HG02938 (cell line): ENCODE measurements around the gene NAA38.
"Not testable (repeated sequence)": the region's sequence is repeated elsewhere in the genome, so short reads cannot be mapped to it uniquely, and the experiment has no call there.

Experiments used
- ATAC-seq: cut with Tn5 transposase; IDR thresholded peaks from one replicate; pipeline ENCODE4 v1.9.1; 2021; ENCODE audit warnings: mild to moderate bottlenecking, moderate library complexity; ENCODE audit not compliant: unreplicated experiment

NAA38 gene

DNA sequence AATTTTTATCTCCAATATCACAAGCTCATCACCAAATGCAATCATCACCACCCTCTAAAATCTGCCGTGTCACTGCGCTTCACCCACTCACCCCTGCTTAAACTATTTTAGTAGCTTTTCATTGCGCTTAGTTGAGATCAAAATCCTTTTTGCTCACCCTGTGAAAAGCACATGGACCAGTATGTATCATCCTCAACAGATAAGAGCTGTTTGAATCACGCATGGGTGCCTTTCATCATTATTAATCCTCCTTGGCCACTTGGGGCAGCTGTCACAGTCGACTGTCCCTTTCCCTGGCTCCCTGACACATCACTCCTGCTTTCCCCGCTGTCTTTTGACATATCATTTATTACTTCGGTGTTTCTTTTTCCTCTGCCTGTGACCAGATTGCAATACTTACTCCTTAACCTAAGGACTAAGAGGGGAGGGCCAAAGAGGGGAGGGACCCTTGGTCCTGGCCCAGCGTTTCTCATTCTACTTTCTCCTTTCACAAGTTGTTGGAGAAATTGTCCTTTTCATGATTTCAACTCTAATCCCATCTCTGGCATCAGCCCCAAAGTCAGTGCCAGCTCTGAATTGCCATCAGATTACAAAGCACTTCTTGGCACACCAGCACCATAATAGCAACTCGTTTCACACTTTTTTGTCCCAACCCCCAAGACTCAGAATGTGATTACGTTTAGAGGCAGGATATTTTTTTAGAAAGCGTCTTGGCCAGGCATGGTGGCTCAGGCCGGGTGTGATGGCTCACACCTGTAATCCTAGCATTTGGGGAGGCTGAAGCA, 32.0 kb downstream of the NAA38 start:
- no peak for ATAC-seq

GRCh38 chr17:7824021-7824924, 33.1 kb downstream of the NAA38 start:
- ATAC-seq: no peak

GRCh38 chr17:7823581-7824001, 33.8 kb downstream of the NAA38 start:
- no peak for ATAC-seq

GRCh38 chr17:7822126-7822525, 35.2 kb downstream of the NAA38 start:
- ATAC-seq: no peak

- no peak for ATAC-seq
Measured at GRCh38 chr17:7820231-7820630, 37.1 kb downstream of the NAA38 start.

DNA sequence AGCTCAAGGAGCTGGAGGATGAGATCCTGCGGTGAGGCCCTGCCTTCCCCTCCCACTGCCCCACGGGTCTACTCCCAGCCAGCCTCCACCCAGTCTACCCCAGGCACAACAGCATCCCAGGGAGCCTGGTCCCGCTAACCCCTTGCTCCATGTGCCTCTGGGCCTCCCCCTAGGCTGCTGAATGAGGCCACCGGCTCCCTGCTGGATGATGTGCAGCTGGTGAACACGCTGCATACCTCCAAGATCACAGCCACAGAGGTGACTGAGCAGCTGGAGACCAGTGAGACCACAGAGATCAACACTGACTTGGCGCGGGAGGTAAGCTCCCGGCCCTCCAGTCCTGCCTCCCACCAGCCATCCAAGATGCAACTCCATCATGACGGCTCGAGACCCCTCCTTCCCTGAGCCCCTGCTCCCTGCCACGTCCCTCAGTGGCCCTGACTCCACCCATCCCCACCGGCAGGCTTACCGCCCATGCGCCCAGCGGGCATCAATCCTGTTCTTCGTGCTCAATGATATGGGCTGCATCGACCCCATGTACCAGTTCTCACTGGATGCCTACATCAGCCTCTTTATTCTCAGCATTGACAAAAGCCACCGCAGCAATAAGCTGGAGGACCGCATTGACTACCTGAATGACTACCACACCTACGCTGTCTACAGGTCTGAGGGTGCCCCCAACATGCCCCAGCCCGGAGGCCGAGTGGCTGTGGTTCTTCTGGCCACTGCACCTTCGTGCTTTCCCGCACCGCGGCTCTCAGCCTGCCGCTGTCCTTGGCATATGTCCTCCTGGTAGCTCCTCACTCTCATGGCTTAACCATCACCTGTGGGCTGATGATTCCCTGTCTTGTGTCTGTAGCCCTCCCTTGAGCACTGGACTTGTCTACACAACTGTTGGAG, 38.4 kb downstream of the NAA38 start:
- ATAC-seq: no peak

- ATAC-seq: no peak
Measured at GRCh38 chr17:7818026-7818425, 39.3 kb downstream of the NAA38 start.

- ATAC-seq: no peak
Measured at GRCh38 chr17:7817643-7817964, 39.8 kb downstream of the NAA38 start.

DNA sequence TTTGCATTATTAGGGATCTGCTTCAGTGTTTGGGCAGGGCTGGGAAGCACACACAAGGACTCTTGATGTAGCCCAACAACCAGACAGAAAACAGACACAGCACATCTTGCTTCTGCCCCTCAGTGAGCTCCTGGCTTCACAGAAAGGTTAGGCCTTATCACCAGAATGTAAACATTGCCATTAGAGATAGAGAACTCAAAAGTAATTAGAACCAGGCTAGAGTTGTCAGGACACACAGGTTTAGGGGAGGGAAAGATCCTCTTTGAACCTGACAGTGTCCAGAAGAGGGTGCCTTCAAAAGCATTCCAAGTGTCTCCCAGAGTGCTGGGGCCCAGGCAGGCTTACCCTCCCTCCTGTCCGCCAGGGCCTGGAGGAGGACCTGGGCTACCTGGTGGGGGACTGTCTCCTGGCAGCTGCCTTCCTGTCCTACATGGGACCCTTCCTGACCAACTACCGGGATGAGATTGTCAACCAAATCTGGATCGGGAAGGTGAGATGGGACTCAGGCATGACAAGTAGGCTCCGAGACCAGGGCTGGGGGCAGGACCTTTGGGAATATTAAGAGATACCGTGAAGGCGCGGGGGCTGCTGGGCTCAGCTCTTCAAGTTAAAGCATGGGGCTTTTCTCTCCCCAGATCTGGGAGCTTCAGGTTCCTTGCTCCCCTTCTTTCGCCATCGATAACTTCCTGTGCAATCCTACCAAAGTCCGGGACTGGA, 40.3 kb downstream of the NAA38 start:
- ATAC-seq: no peak

GRCh38 chr17:7814969-7815368, 42.4 kb downstream of the NAA38 start:
- ATAC-seq: no peak

DNA sequence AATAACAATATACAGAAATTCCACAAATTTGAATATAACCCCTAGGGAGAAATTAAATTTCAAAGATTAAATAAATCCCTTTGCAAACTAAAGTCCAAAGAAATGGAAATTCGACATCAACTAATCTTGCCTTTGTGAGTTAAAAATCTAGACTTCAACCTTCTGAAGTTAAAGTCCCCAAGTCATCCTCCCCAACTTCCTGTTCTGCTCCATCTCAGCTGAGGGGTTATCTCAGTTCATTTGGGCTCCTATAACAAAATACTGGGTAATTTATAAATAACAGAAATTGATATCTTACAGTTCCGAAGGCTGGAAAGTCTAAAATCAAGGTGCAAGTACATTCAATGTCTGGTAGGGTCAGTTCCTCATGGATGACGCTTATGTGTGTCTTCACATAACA, 46.1 kb downstream of the NAA38 start:
- ATAC-seq: no peak

DNA sequence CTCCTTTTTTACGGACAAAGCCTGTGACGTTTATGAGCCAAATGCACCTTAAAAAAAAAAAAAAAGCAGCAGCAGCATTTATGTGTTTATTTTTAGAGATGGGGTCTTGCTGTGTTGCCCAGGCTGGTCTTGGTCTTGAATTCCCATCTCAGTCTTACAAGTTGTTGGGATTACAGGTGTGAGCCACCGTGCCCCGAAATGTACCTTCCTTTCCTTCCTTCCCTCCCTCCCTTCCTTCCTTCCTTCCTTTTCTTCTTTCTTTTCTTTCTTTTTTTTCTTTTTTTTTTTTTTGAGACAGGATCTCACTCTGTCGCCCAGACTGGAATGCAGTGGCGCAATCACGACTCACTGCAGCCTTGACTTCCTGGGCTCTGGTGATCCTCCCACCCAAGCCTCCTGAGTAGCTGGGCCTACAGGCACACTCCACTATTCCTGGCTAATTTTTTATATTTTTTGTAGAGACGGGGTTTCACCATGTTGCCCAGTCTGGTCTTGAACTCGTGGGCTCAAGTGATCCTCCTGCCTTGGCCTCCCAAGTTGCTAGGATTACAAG, 47.5 kb downstream of the NAA38 start:
- not testable (repeated sequence) for ATAC-seq

DNA sequence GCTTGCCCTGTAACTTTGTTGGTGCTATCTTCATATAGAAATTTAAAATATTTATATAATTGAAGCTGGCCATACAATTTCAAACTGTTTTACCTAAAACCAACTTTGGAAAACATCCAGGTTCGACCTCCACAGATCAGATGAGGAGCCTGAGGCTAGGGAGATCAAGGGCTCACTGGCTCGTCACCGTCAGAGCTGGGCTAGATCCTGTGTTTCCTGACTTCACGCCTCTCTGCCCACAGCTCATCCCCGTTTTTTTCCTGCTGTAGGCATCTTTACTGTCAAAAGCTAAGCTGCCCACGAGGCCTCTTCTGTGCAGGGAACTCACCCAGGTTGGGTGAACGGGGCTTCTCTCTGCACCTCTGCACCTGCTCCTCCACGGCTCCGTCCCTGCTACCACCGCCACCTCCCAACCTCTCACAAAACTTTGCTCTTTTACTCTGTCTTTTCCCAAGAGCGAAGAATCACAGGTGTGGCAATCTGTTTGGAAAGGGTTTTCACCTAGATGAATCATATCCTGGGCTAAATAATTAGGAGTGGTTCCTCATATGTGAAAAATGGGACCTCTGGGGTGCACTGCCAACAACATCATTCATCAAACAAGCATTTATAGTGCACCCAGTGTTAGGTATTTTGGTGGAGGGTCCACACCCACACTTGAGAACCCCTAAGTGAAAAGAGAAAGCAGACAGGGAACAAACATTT, 48.1 kb downstream of the NAA38 start:
- ATAC-seq: no peak

DNA sequence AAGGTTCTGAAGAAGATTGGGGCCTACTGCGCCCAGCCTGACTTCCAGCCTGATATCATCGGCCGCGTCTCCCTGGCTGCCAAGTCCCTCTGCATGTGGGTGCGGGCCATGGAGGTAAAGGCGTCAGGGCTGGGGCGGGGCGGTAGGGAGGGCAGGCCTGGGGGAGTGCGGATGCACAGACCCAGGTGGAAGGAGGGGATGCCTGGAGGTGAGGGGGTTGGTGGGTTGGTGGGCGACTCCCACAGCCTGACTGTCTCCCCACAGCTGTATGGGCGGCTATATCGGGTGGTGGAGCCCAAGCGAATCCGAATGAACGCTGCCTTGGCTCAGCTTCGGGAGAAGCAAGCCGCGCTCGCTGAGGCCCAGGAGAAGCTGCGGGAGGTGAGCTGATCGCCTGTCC, 50.2 kb downstream of the NAA38 start:
- ATAC-seq: no peak
